ENCODE results near the gene CPNE4.

Gene CPNE4

DNA sequence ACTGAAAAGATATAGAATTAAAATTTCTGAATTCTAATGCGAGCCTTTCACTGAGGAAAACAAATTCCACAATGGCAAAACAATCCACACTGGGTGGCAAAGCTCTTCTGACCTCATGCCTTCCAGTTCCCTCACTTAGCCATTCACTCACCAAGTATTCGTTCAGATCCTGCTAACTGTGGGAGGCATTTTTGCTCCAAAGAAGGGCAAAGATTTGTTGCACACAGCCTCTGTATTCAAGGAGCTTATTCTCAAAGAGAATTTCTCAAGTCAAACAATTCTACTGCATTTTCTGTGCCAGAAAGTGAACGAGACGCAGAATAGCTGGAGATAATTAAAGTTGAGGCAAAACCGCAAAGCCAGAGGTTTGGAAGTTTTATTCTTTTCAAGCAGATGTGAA is 77.3 kb downstream of the CPNE4 start:
- H3K4me1 ChIP-seq (ENCODE audit: insufficient read depth, low read length, poor library complexity, severe bottlenecking) = no peaks in the 10 kb centered on the region
- no peaks in the 10 kb centered on the region for H3K27me3 ChIP-seq (ENCODE audit: insufficient read depth, low read length, poor library complexity, severe bottlenecking)
- H3K9me3 ChIP-seq (ENCODE audit: insufficient read depth, low read depth, low read length) = no peaks in the 10 kb centered on the region
- no peaks in the 10 kb centered on the region for H3F3A ChIP-seq (ENCODE audit: low read depth)
- no peak overlapping the region for H2AFZ ChIP-seq (ENCODE audit: low read length)
- H3K79me2 ChIP-seq (ENCODE audit: insufficient read depth, low read length) = no peaks in the 10 kb centered on the region
- no peaks in the 10 kb centered on the region for H4K20me1 ChIP-seq (ENCODE audit: insufficient read depth, low read length, poor library complexity, severe bottlenecking)
- no peak overlapping the region for H3K4me2 ChIP-seq (ENCODE audit: low read depth, low read length, poor library complexity, severe bottlenecking)
- H3K9me2 ChIP-seq (replicated peaks; ENCODE audit: low read depth, low read length) = no peaks in the 10 kb centered on the region
- TF ChIP-seq, protein P1, sequence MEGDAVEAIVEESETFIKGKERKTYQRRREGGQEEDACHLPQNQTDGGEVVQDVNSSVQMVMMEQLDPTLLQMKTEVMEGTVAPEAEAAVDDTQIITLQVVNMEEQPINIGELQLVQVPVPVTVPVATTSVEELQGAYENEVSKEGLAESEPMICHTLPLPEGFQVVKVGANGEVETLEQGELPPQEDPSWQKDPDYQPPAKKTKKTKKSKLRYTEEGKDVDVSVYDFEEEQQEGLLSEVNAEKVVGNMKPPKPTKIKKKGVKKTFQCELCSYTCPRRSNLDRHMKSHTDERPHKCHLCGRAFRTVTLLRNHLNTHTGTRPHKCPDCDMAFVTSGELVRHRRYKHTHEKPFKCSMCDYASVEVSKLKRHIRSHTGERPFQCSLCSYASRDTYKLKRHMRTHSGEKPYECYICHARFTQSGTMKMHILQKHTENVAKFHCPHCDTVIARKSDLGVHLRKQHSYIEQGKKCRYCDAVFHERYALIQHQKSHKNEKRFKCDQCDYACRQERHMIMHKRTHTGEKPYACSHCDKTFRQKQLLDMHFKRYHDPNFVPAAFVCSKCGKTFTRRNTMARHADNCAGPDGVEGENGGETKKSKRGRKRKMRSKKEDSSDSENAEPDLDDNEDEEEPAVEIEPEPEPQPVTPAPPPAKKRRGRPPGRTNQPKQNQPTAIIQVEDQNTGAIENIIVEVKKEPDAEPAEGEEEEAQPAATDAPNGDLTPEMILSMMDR (conservative IDR thresholded peaks at IDR 0.05; ENCODE audit: low read length) = no peak
- TF ChIP-seq EZH2phosphoT487 (IDR thresholded peaks at IDR 0.05; ENCODE audit: borderline replicate concordance) = no peak
- no peak overlapping the region for H3K9ac ChIP-seq (ENCODE audit: low read depth, low read length, poor library complexity, severe bottlenecking)
- H3K36me3 ChIP-seq (ENCODE audit: insufficient read depth, low read length) = no peaks in the 10 kb centered on the region
- no peak overlapping the region for H3K4me3 ChIP-seq (ENCODE audit: low read length, poor library complexity, severe bottlenecking)

DNA sequence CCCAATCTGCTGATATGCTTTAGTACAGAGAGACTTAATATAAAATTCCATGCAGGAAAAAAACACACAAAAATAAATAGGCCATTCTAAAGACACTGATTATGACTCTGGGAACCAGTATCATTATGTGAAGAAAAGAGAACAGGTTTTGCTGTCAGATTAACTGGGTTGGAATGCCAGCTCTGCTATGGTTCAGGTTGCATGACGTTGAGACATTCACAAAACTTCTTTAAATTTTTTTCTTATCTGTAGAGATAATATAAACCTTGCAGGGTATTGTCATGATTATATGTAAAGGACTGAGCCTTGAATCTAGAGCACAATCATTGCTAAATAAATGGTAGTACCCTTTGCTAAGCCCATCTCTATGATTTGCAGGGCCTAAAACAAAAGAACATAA is 86.0 kb downstream of the CPNE4 start:
- Histone ChIP-seq H3F3A (ENCODE audit: low read depth) (no peaks in the 10 kb centered on the region), H3K79me2 (ENCODE audit: insufficient read depth, low read length) (no peaks in the 10 kb centered on the region), H3K9me3 (ENCODE audit: insufficient read depth, low read depth, low read length) (no peaks in the 10 kb centered on the region), H3K9ac (ENCODE audit: low read depth, low read length, poor library complexity, severe bottlenecking) (no peak overlapping the region), H3K4me1 (ENCODE audit: insufficient read depth, low read length, poor library complexity, severe bottlenecking) (peaks cover 7% of the 10 kb centered on the region), H3K4me2 (ENCODE audit: low read depth, low read length, poor library complexity, severe bottlenecking) (no peak overlapping the region), H3K9me2 (replicated peaks; ENCODE audit: low read depth, low read length) (no peaks in the 10 kb centered on the region), H4K20me1 (ENCODE audit: insufficient read depth, low read length, poor library complexity, severe bottlenecking) (no peaks in the 10 kb centered on the region), H3K36me3 (ENCODE audit: insufficient read depth, low read length) (no peaks in the 10 kb centered on the region), H3K27me3 (ENCODE audit: insufficient read depth, low read length, poor library complexity, severe bottlenecking) (no peaks in the 10 kb centered on the region), H3K4me3 (ENCODE audit: low read length, poor library complexity, severe bottlenecking) (no peak overlapping the region), H2AFZ (ENCODE audit: low read length) (no peak overlapping the region)
- TF ChIP-seq, protein P1 (conservative IDR thresholded peaks at IDR 0.05; ENCODE audit: low read length) = no peak

DNA sequence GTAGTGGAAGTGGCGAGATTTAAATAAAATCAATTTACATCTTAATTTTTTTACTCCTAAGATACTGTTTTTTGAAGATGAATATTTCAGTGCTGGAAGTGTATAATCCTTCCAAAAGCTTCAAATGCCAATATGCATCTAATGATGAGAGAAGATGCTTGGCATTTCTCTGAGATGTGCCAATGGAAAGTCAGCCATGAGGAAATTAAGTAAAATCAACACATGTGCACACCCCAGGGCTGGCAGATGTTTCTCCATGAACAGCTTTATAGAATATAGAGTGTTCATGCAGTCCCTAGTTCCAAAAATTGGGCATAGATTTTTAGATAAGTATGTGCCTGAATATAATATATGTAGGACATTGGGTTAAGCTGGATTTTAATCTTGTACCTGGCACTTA is 90.1 kb downstream of the CPNE4 start:
- TF ChIP-seq EZH2phosphoT487 (IDR thresholded peaks at IDR 0.05; ENCODE audit: borderline replicate concordance) = no peak
- TF ChIP-seq, protein P1 (conservative IDR thresholded peaks at IDR 0.05; ENCODE audit: low read length) = no peak
- H3K9me2 ChIP-seq (replicated peaks; ENCODE audit: low read depth, low read length) = no peaks in the 10 kb centered on the region
- peaks cover 4% of the 10 kb centered on the region for H3K4me1 ChIP-seq (ENCODE audit: insufficient read depth, low read length, poor library complexity, severe bottlenecking)
- no peaks in the 10 kb centered on the region for H3K9me3 ChIP-seq (ENCODE audit: insufficient read depth, low read depth, low read length)
- no peaks in the 10 kb centered on the region for H3K79me2 ChIP-seq (ENCODE audit: insufficient read depth, low read length)
- H3K36me3 ChIP-seq (ENCODE audit: insufficient read depth, low read length) = no peaks in the 10 kb centered on the region
- no peaks in the 10 kb centered on the region for H4K20me1 ChIP-seq (ENCODE audit: insufficient read depth, low read length, poor library complexity, severe bottlenecking)
- H3K4me3 ChIP-seq (ENCODE audit: low read length, poor library complexity, severe bottlenecking) = no peak overlapping the region
- no peak overlapping the region for H3K4me2 ChIP-seq (ENCODE audit: low read depth, low read length, poor library complexity, severe bottlenecking)
- H3K9ac ChIP-seq (ENCODE audit: low read depth, low read length, poor library complexity, severe bottlenecking) = no peak overlapping the region
- H3F3A ChIP-seq (ENCODE audit: low read depth) = no peaks in the 10 kb centered on the region
- H2AFZ ChIP-seq (ENCODE audit: low read length) = no peak overlapping the region
- H3K27me3 ChIP-seq (ENCODE audit: insufficient read depth, low read length, poor library complexity, severe bottlenecking) = no peaks in the 10 kb centered on the region
